H1 (cell line): ENCODE results near the gene SLC4A1. TPM values are rescaled to one million over a fixed set of nuclear protein-coding genes. Genes with fewer than 3 reads are reported as not detected.

Experiments used
- CBX5 ChIP-seq: fragments of 300-800, 300-1000 bp; sonication (generic); IDR thresholded peaks from 2 replicates; pipeline ENCODE4 v1.7.1; 2016; ENCODE audit warnings: antibody characterized with exemption, low read length, low read depth
- CHD1 ChIP-seq: IDR thresholded peaks from 2 replicates; pipeline ENCODE4 v1.6.1; 2012; ENCODE audit warnings: low read depth, low read length, improper control_type of control experiment
- CTBP2 ChIP-seq: IDR thresholded peaks from 2 replicates; pipeline ENCODE4 v1.7.0; 2011; ENCODE audit warnings: borderline replicate concordance, mild to moderate bottlenecking, moderate library complexity, mixed read lengths, low read length; ENCODE audit not compliant: insufficient read depth, insufficient read length
- FOSL1 ChIP-seq: IDR thresholded peaks from 2 replicates; pipeline ENCODE4 v1.6.1; 2011; ENCODE audit warnings: mild to moderate bottlenecking, low read depth, low read length, moderate library complexity; ENCODE audit not compliant: insufficient read depth
- GABPA ChIP-seq: IDR thresholded peaks from 2 replicates; pipeline ENCODE4 v1.6.1; 2011; ENCODE audit warnings: mild to moderate bottlenecking, low read length, moderate library complexity, borderline replicate concordance; ENCODE audit not compliant: insufficient read depth
- NANOG ChIP-seq: IDR thresholded peaks from 2 replicates; pipeline ENCODE4 v1.6.1; 2011; ENCODE audit warnings: low read length, low read depth, mild to moderate bottlenecking, inconsistent platforms; ENCODE audit not compliant: insufficient read depth, poor library complexity, severe bottlenecking
- POU5F1 ChIP-seq: IDR thresholded peaks from 2 replicates; pipeline ENCODE4 v1.6.1; 2011; ENCODE audit warnings: low read depth, mild to moderate bottlenecking, low read length, moderate library complexity
- SP4 ChIP-seq: IDR thresholded peaks from 2 replicates; pipeline ENCODE4 v1.6.1; 2012; ENCODE audit warnings: low read length, inconsistent platforms
- polyA plus RNA-seq, 7 experiments: library from polyadenylated mRNA; depleted of rRNA in 3 of 7; stranded (reverse) in 5 of 7; unstranded in 2 of 7; fragments of >200 nt in 5 of 7; fragments of 200-250 nt in 2 of 7; gene quantifications; 1 replicate in 5 of 7; 2 replicates in 1 of 7; 4 replicates in 1 of 7; pipeline versions ENCODE4 v1.2.1 to v1.2.3, GENCODE V29; 2011 to 2013; ENCODE audit warnings: missing spikeins in 2 of 7, mixed read lengths in 2 of 7
- total RNA-seq: library from RNA; stranded (reverse); fragmentation: NEBNext Ultra II Directional; extraction: Animal tissue kit (Norgen Biotek cat#: 25700); gene quantifications from 2 replicates; pipeline ENCODE4 v1.2.1, GENCODE V29; 2021
- TF ChIP-seq, protein P1 (sequence below): IDR thresholded peaks from 2 replicates; pipeline ENCODE4 v1.6.1; 2011; ENCODE audit warnings: low read depth, mild to moderate bottlenecking, low read length; ENCODE audit not compliant: insufficient read depth

SLC4A1 gene
- total and polyA plus RNA-seq, 2 of the 8 experiments (the other 6 are each of a cell fraction or from before 2014, with no cell fraction given), result 0.08 TPM; not detected in 1

DNA sequence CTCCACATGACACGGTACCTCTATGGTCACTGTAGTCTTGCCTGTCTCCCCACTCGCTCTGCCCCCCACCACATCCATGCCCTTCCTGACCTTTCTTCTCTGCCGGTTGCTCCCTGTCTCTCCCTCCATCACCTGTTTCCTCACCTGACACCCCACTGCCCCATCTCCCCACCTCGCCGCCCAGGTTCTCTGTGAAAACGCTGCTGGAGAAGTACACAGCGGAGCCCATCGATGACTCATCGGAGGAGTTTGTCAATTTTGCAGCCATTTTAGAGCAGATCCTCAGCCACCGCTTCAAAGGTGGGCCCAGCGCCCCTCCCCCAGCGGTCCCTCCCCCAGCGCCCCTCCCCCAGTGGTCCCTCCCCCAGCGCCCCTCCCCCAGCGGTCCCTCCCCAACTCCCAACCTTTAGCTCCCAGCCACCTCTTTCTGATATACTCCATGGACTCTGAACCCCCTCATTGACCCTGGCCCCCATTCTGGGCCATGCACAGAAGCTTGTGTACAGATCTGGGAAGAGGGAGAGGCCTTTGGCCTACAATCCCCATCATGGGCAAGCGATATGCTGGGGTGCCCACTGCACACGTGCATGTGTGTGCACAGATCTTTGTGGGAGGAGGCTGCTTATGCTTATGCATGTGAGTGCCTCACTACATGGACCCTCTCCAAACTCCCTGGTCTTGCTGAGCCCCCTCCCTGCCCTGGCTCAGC is 44.6 kb upstream of the SLC4A1 start (continued):
- TF ChIP-seq CTBP2 (no peak), SP4 (no peak), NANOG (no peak), CHD1 (no peak), POU5F1 (no peak), GABPA (no peak), CBX5 (no peak), FOSL1 (no peak)
- TF ChIP-seq, protein P1, sequence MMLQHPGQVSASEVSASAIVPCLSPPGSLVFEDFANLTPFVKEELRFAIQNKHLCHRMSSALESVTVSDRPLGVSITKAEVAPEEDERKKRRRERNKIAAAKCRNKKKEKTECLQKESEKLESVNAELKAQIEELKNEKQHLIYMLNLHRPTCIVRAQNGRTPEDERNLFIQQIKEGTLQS, result no peak
